HG03521 (cell line): ENCODE data around the gene ZBTB40.

Source experiments
- ATAC-seq: cut with Tn5 transposase; IDR thresholded peaks from one replicate; pipeline ENCODE4 v1.9.1; 2021; ENCODE audit warnings: mild to moderate bottlenecking, moderate library complexity; ENCODE audit not compliant: unreplicated experiment

The ZBTB40 gene

GRCh38 chr1:22529901-22530621 is 78.4 kb downstream of the ZBTB40 start:
- no peak for ATAC-seq

GRCh38 chr1:22530715-22531114 is 79.1 kb downstream of the ZBTB40 start:
- ATAC-seq, result no peak

DNA sequence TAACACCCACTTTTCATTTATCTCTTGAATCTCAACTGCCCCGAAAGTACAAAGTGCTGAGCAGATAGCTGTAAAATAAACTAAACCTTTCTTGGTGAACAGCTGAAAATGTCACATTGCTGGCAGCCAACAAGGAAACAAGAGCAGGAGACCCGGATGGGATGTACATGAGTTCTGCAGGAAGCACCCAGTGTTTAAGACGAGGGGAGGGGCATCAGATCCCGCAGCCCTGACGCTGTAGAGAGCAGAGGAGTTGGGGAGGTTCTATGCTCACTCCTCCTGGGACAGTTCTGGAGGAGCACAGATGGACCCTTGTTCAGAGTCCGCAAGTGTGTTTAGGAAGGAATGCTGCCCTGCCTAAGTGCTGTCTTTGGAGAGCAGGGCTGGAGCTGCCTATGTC is 79.6 kb downstream of the ZBTB40 start:
- ATAC-seq, result no peak

- no peak for ATAC-seq
These were observed 81.7 kb downstream of the ZBTB40 start for GRCh38 chr1:22533244-22533895.

DNA sequence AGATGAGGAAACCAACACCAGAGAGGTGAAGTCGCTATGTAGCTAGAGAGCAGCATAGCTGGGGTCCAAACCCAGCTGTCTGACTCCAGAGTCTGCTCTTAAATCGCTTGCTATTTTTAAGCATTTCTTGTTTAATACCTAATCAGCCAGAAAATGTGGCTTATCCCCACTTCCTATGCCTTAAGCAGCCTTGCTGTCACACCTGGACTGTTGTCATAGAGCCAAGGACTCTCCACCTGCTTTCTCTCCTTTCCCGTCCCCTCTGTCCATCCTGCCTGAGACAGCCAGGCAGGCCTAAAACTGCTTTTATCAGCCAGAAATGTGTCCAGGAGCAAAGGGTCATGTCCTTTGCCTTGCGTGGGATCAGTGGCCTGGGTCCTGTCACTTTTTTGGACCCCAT is 83.3 kb downstream of the ZBTB40 start:
- ATAC-seq, result no peak

DNA sequence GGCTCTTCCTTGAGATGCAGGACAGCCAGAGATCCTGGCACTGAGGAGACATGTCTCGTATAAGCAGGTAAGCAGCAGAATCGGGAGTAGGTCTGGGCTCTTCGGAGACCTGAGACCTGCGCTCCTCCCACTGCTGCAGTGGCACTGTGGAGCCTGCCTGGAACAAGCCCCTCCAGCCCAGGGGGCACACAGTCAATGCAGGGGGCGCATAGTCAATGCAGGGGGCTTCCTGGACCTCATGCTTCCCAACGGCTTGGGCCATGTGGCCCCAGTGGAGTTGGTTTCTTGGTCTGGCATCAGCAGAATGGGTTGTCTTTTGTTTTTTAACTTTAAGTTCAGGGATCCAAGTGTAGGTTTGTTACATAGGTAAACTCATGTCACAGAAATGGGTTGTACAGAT is 83.7 kb downstream of the ZBTB40 start:
- no peak for ATAC-seq

DNA sequence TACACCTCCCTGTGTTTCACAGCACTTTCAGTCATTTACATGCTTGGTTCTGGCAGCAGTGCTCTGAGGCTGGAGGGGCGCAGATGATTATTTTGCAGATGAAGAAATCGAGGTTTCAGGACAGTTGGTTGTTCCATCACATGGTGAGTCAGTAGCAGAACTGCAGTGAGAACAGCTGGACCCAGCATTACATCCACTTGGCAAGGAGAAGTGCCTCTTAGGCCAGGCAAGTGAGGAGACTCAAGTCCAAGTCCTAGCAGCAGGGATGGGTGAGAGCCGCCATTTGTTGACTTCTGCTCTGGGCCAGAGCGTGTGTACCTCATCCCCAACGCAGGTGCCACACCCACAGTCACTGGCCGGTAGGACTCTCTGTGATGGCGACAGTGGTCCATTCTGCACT is 84.9 kb downstream of the ZBTB40 start:
- no peak for ATAC-seq

DNA sequence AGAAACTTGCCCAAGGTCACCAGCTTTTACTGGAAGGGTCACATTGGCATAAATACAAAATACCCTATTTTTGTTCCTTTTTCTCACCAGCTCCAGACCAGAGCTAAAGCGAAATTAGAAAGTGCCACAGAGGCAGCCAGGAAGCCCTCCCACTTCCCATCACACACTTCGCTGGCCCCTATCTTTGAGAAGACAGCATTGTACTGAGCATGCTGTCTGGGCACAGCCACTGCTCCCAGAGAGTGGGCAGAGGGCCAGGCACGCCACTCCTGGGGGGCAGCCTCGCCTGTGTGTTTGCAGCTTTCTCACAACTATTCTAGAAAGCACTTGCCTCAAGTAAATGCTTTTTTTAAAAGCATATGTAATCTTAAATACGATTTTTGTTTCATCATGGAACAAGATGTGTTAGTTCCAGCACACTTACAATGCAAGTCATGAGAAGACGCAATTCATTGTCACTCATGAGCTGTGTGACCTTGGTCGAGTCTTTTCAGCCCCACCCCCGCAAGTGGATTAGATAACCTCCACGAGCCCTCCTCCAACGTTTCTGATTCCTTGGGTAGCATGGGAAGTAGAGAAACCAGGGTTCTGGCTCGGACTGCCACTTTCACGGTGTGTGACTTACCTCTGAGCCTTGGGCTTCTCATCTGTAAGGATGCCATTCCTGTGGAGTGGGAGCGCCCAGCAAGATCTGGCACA is 85.9 kb downstream of the ZBTB40 start:
- ATAC-seq, result no peak

GRCh38 chr1:22539510-22540118 is 88.0 kb downstream of the ZBTB40 start:
- no peak for ATAC-seq

- no peak for ATAC-seq
These were observed 88.7 kb downstream of the ZBTB40 start for GRCh38 chr1:22540337-22540736.

GRCh38 chr1:22542886-22543285 is 91.2 kb downstream of the ZBTB40 start:
- ATAC-seq, result no peak

DNA sequence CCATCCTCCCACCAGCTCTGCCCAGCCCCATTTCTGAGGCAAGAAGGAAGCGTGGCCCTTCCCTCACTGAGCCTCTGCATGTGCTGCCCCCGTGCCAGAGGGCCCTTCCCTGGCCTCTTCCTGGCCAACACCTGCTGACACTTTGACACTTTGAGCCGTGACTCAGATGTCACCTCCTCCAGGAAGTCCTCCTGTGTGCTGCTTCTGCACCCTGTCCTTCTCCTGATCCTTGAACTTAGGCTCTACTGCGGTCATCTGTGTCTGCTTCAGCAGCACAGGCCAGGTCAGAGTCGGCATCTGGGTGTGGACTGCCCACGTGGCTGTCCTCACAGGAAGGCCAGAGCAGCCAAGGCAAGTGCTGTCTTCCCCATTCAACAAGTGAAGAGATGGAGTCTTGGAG is 92.0 kb downstream of the ZBTB40 start:
- no peak for ATAC-seq

DNA sequence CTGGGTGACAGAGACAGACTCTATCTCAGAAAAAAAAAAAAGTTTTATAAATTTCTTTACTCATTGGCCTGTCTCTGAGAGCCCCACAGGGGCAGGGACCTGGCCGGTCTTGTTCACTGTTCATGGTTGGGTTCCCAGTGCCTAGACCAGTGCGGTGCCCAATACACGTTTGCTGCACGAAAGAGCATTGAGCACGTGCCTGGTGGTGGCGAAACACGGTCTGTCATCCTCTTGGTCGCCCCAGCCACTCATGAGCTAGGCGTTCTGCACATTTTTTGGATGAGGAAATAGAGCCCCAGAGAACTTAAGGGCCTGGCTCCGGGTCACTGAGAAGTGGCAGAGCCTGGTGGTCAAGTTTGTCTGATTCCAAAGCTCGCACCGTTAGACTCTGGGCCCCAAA is 93.0 kb downstream of the ZBTB40 start:
- ATAC-seq, result no peak

- ATAC-seq, result no peak
These were observed 93.5 kb downstream of the ZBTB40 start for GRCh38 chr1:22545141-22545540.

DNA sequence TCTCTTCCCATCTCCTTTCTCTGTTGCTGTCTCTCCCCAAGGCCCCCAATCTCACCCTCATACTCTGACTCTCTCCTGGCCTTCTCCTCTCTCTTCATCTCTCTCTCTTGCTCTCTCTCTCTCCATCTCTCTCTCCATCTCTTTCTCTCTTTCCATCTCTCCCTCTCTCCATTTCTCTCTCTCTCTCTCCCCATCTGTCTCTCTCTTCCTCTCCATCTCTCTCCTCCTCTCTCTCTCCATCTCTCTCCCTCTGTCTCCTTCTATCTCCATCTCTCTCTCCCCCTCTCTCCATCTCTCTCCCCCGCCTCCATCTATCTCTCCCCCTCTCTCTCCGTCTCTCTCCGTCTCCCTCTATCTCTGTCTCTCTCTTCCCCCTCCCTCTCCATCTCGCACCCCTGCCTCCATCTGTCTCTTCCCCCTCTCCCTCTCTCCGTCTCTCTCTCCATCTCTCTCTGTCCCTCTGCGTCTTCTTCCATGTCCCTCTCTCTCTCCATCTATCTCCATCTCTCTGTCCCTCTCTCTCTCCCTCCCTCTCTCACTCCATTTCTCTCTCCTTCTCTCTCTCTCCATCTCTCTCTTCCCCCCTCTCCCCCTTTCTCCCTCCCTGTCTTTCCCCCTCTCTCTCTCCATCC is 95.7 kb downstream of the ZBTB40 start:
- ATAC-seq, result no peak

DNA sequence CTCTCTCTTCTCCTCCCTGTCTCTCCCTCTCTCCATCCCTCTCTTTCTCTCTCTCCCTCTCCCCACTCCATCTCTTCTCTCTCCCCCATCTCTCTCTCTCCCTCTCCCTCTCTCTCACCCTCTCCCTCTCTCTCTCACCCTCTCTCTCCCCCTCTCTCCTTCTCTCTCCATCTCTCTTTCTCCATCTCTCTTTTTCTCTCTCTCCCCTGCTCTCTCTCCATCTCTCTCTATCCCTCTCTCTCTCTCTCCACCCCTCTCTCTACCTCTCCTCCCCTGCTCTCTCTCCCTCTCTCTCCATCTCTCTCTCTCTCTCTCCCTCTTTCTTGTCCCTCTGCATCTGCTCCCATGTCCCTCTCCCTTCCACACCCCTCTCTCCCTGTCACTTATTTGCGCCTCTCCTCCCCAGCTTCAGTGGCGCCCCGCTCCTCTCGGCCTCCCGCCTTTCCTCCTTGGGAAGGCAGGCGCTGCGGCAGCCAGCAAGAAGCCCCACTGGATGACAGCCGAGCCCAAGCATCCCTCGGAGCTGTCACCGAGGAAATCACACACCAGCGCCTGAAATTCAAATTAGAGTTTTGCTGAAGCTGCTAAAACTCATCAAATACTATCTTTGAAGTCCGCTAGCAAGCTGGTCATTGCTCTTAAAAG is 96.3 kb downstream of the ZBTB40 start:
- ATAC-seq, result no peak

DNA sequence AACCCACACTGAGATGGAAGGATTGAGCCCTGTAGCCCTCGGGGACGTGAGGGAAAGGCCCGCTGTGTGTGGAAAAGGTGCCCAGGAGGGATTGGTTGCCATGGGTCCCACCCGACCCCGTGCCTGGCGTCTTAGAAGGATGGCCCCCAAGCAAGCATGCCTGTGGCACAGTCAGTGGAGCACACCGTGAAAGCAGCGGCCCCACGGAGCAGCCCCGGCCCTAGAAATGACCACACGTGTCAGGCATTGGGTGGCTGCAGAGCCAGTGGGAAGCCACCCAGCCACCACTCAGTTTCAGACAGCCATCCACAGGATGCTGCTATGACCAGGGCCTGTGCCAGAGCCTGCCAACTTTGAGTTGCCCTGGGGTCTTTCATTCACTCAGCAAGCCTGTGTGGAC is 98.4 kb downstream of the ZBTB40 start:
- no peak for ATAC-seq

GRCh38 chr1:22551591-22551990 is 99.9 kb downstream of the ZBTB40 start:
- no peak for ATAC-seq

- no peak for ATAC-seq
These were observed 100.4 kb downstream of the ZBTB40 start for GRCh38 chr1:22552021-22552420.

DNA sequence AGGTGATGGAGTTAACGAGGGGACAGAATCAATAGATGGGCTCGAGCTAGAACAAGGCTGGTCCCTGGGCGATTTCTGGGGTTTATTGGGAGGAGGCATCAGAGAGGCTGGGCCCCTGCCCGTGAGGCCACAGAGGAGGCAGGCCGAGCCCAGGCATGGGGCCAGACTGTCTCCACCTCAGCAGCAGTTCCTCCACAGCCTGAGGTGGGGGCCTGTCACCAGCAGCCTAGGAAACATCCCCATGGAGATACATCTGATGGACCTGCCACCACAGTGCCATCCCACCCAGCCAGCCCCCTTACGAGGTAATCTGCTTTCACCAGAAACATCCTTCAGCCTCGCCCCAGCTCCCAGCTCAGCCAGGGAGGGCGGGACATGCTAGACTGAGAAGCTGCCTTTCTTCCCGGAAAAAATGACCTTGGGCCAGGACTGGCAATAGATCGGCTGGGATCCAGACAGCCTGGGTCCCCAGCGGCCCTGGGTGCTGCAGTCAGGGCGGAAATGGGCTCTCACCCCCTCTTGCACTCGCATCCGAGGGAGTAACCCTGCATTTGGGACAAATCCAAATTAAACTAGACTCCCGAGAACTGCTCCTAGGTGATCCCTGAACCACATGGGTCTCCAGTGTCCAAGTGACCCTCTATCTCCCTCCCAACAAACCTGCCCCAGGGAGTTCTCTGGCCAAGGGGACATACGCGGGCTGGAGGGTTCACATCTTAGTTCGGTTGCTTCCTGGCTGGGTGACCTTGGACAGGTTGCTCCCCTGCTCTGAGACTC is 101.6 kb downstream of the ZBTB40 start:
- ATAC-seq, result no peak
